K562 (cell line): ENCODE results near the gene SPATS2. TPM values are rescaled to one million over a fixed set of nuclear protein-coding genes. Genes with fewer than 3 reads are reported as not detected.

ENCODE experiments used
- CEBPG ChIP-seq, 3 experiments: fragments of 200-800 bp in 1 of 3; sonication (Bioruptor generic) in 1 of 3; sonication (generic) in 1 of 3; formaldehyde crosslinking in 1 of 3; IDR thresholded peaks in 2 of 3; conservative IDR thresholded peaks in 1 of 3; 2 replicates each; pipeline versions ENCODE4 v1.6.1 to v1.8.0; 2016 to 2022; ENCODE audit warnings: missing compliant biosample characterization in 2 of 3, missing genetic modification characterization in 2 of 3, mild to moderate bottlenecking in 1 of 3, missing genetic modification reagents in 1 of 3
- CREM ChIP-seq: IDR thresholded peaks from 2 replicates; pipeline ENCODE4 v1.6.1; 2014; ENCODE audit warnings: antibody characterized with exemption, low read depth
- KDM4B ChIP-seq, 2 experiments: fragments of 450-650 bp in 1 of 2; sonication (generic) in 1 of 2; IDR thresholded peaks; 2 replicates each; pipeline ENCODE4 v1.6.1; 2016 to 2017; ENCODE audit warnings: borderline replicate concordance in 2 of 2, antibody characterized with exemption in 1 of 2, low read depth in 1 of 2, mild to moderate bottlenecking in 1 of 2
- KLF13 ChIP-seq: fragments of 450-650 bp; IDR thresholded peaks from 2 replicates; pipeline ENCODE4 v1.6.1; 2016; ENCODE audit warnings: missing genetic modification characterization, low read depth, mild to moderate bottlenecking, missing compliant biosample characterization, moderate library complexity, borderline replicate concordance
- MAZ ChIP-seq, 2 experiments: fragments of 450-650 bp in 1 of 2; sonication (generic) in 1 of 2; formaldehyde crosslinking; IDR thresholded peaks in 1 of 2; conservative IDR thresholded peaks in 1 of 2; 2 replicates each; pipeline versions ENCODE4 v1.4.0 to v1.5.0; 2020; ENCODE audit warnings: mild to moderate bottlenecking in 1 of 2, missing genetic modification reagents in 1 of 2
- NFIC ChIP-seq: fragments of 450-650 bp; IDR thresholded peaks from 2 replicates; pipeline ENCODE4 v1.6.1; 2017; ENCODE audit warnings: mild to moderate bottlenecking, inconsistent platforms
- POLR2AphosphoS5 ChIP-seq: IDR thresholded peaks from 2 replicates; pipeline ENCODE4 v1.6.1; 2011; ENCODE audit warnings: mild to moderate bottlenecking, low read depth, low read length, moderate library complexity; ENCODE audit not compliant: control insufficient read depth, insufficient read depth
- POLR2H ChIP-seq: IDR thresholded peaks from 2 replicates; pipeline ENCODE4 v1.6.1; 2016; ENCODE audit warnings: missing genetic modification characterization, low read depth, mild to moderate bottlenecking, control low read depth, missing compliant biosample characterization, moderate library complexity
- POU5F1 ChIP-seq: fragments of 150-350 bp; IDR thresholded peaks from 2 replicates; pipeline ENCODE4 v1.6.1; 2014; ENCODE audit warnings: borderline replicate concordance, low read length, low read depth, mild to moderate bottlenecking; ENCODE audit not compliant: partially characterized antibody
- RBM25 ChIP-seq: fragments of 200-400 bp; formaldehyde crosslinking; IDR thresholded peaks from 2 replicates; pipeline ENCODE4 v1.6.1; 2018; ENCODE audit warnings: low read length, low read depth, moderate library complexity; ENCODE audit not compliant: severe bottlenecking
- RFX1 ChIP-seq: fragments of 450-650 bp; IDR thresholded peaks from 2 replicates; pipeline ENCODE4 v1.6.1; 2016; ENCODE audit warnings: mild to moderate bottlenecking, moderate library complexity
- SMAD1 ChIP-seq: fragments of 150-350 bp; IDR thresholded peaks from 2 replicates; pipeline ENCODE4 v1.6.1; 2014; ENCODE audit warnings: low read length, low read depth; ENCODE audit not compliant: partially characterized antibody
- SMARCA4 ChIP-seq: fragments of 450-650 bp; IDR thresholded peaks from 2 replicates; pipeline ENCODE4 v1.6.1; 2016
- YY1 ChIP-seq, 3 experiments: IDR thresholded peaks; 2 replicates each; pipeline ENCODE4 v1.6.1; 2011; ENCODE audit warnings: low read length in 2 of 3, mild to moderate bottlenecking in 2 of 3, moderate library complexity in 2 of 3, borderline replicate concordance in 1 of 3, control low read depth in 1 of 3, low read depth in 1 of 3; ENCODE audit not compliant: insufficient read depth in 3 of 3, insufficient replicate concordance in 2 of 3, control insufficient read depth in 1 of 3, insufficient read length in 1 of 3; ENCODE audit errors: extremely low read depth in 1 of 3
- ZC3H11A ChIP-seq: IDR thresholded peaks from 2 replicates; pipeline ENCODE4 v1.6.1; 2012; ENCODE audit warnings: low read depth, low read length, improper control_type of control experiment
- ZNF121 ChIP-seq: sonication (generic); formaldehyde crosslinking; conservative IDR thresholded peaks from 2 replicates; pipeline ENCODE4 v1.8.0; 2022; ENCODE audit warnings: missing genetic modification reagents
- ZNF143 ChIP-seq: sonication (generic); formaldehyde crosslinking; IDR thresholded peaks from 2 replicates; pipeline ENCODE4 v1.9.0; 2022; ENCODE audit warnings: mild to moderate bottlenecking, missing genetic modification reagents
- ZNF239 ChIP-seq: fragments of 250-450 bp; sonication (Bioruptor Pico); IDR thresholded peaks from 2 replicates; pipeline ENCODE4 v1.4.0; 2020; ENCODE audit warnings: mild to moderate bottlenecking
- ZNF639 ChIP-seq, 2 experiments: fragments of 200-800 bp in 1 of 2; sonication (Bioruptor generic) in 1 of 2; sonication (generic) in 1 of 2; formaldehyde crosslinking in 1 of 2; IDR thresholded peaks in 1 of 2; conservative IDR thresholded peaks in 1 of 2; 2 replicates each; pipeline versions ENCODE4 v1.5.0 to v1.6.1; 2016 to 2020; ENCODE audit warnings: missing compliant biosample characterization in 1 of 2, missing genetic modification characterization in 1 of 2, missing genetic modification reagents in 1 of 2
- ZNF766 ChIP-seq: fragments of 200-800 bp; sonication (Bioruptor generic); conservative IDR thresholded peaks from 2 replicates; pipeline ENCODE4 v1.6.1; 2016; ENCODE audit warnings: missing genetic modification characterization, missing compliant biosample characterization
- polyA plus RNA-seq, 8 experiments: library from polyadenylated mRNA; depleted of rRNA in 4 of 8; stranded (reverse) in 5 of 8; unstranded in 3 of 8; fragments of >200 nt; fragmentation: Nextera tagmentation in 2 of 8; fragmentation: Illumina TruSeq in 1 of 8; extraction: Ambion mirVana in 2 of 8; extraction: Trizol in 1 of 8; gene quantifications; 2 replicates each; pipeline versions ENCODE4 v1.2.1 to v1.2.3, GENCODE V29; 2011 to 2014; ENCODE audit warnings: inconsistent platforms in 1 of 8, missing spikeins in 1 of 8
- total RNA-seq, 7 experiments: library from RNA; depleted of rRNA in 6 of 7; stranded (reverse); fragments of >200 nt in 6 of 7; fragmentation: Illumina TruSeq in 2 of 7; extraction: Trizol in 2 of 7; gene quantifications; 2 replicates each; pipeline versions ENCODE4 v1.2.1 to v1.2.3, GENCODE V29; 2011 to 2021; ENCODE audit warnings: low replicate concordance in 1 of 7
- TF ChIP-seq, protein P1 (sequence below): fragments of 450-650 bp; IDR thresholded peaks from 2 replicates; pipeline ENCODE4 v1.6.1; 2016

The SPATS2 gene
- total and polyA plus RNA-seq, 9 of the 15 experiments (the other 6 are each of a cell fraction or from before 2014, with no cell fraction given), result 5.4 to 48.2 (median 17.5) TPM

DNA sequence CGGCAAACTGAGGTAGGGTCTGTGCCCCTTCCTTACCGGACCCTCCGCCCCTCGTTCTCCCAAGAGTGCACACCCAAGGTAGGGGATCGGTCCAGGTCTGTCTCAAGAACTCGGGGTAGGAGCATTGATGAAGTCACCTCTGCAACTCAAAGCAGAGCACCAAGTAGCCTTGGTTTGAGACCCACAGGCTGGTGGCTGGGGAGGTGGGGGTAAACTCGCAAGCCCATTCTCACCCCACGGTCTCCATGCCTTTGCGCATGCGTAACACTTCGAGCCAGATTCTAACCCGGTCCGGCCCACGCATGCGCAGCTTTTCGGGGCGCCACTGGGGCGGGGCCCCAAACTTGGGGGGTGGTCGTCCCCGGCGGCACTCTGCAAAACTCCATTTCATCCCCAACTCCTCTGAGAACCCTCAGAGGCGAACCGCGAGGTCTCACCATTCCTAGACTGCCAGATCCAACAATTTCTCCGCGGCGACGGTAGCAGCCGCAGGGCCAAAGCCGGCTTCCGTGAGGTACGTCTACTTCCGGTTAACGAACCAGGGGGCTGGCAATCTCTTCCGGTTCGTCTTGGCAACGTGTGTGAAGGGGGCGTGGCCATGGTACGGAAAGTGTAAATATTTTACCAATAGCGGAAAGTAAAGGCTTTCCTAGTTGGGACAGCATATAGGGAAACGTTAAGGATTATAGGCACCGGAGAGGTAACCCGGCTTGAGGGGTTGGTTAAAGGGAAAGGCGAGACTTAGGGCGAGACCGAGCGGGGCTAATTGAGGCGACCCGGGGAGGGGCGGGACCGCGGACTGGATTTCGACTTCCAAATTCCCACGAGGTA is 200.6 kb downstream of the SPATS2 start, which contains the start of gene MCRS1 (continued):
- TF ChIP-seq POLR2H (tag) (peak; percentile 83), KDM4B (IDR thresholded peaks at IDR 0.05; ENCODE audit: borderline replicate concordance in 2 of 2, low read depth in 1 of 2) (peak in 1 of 2 experiments; percentile 98; a peak in 2 of 4 replicates), YY1 (IDR thresholded peaks at IDR 0.05; ENCODE audit: borderline replicate concordance in 1 of 3, control insufficient read depth in 1 of 3, extremely low read depth in 1 of 3, insufficient read depth in 3 of 3, insufficient read length in 1 of 3, insufficient replicate concordance in 2 of 3, low read depth in 1 of 3, low read length in 2 of 3) (peak in 1 of 3 experiments; percentile 26), ZNF766 (CRISPR knock-in tag) (0 out of 2 replicates have a peak, but pooled peaks have one; percentile 67), SMARCA4 (no peak), CEBPG (CRISPR knock-in tag; IDR thresholded peaks at IDR 0.05) (peak; percentile 31; the same call in 1 of the 2 replicates), CEBPG (tag; conservative IDR thresholded peaks at IDR 0.05 in 1 of 2, IDR thresholded peaks at IDR 0.05 in 1 of 2) (no peak), KLF13 (tag) (peak; percentile 99), ZNF239 (CRISPR knock-in tag) (no peak), POU5F1 (peak; percentile 40), RFX1 (peak; percentile 73), MAZ (CRISPR knock-in tag; conservative IDR thresholded peaks at IDR 0.05 in 1 of 2, IDR thresholded peaks at IDR 0.05 in 1 of 2) (peak; percentile 79 to 88; a peak in 3 of 4 replicates), ZNF121 (CRISPR knock-in tag) (no peak), ZC3H11A (no peak), SMAD1 (peak; percentile 52), CREM (peak; percentile 87), NFIC (peak; percentile 64), POLR2AphosphoS5 (peak; percentile 92), RBM25 (no peak), ZNF143 (CRISPR knock-in tag) (0 out of 2 replicates have a peak, but pooled peaks have one; percentile 35), ZNF639 (CRISPR knock-in tag; conservative IDR thresholded peaks at IDR 0.05 in 1 of 2, IDR thresholded peaks at IDR 0.05 in 1 of 2) (peak in 1 of 2 experiments; percentile 86; a peak in 2 of 4 replicates)
- TF ChIP-seq, protein P1, sequence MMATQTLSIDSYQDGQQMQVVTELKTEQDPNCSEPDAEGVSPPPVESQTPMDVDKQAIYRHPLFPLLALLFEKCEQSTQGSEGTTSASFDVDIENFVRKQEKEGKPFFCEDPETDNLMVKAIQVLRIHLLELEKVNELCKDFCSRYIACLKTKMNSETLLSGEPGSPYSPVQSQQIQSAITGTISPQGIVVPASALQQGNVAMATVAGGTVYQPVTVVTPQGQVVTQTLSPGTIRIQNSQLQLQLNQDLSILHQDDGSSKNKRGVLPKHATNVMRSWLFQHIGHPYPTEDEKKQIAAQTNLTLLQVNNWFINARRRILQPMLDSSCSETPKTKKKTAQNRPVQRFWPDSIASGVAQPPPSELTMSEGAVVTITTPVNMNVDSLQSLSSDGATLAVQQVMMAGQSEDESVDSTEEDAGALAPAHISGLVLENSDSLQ, result peak; percentile 80
